ENCODE data around the gene ARHGAP19. TPM values are rescaled to one million over a fixed set of nuclear protein-coding genes. Genes with fewer than 3 reads are reported as not detected.

The ARHGAP19 gene
- total and polyA plus RNA-seq, 2 experiments from 2014 or later: 5.3 to 18.7 TPM

DNA sequence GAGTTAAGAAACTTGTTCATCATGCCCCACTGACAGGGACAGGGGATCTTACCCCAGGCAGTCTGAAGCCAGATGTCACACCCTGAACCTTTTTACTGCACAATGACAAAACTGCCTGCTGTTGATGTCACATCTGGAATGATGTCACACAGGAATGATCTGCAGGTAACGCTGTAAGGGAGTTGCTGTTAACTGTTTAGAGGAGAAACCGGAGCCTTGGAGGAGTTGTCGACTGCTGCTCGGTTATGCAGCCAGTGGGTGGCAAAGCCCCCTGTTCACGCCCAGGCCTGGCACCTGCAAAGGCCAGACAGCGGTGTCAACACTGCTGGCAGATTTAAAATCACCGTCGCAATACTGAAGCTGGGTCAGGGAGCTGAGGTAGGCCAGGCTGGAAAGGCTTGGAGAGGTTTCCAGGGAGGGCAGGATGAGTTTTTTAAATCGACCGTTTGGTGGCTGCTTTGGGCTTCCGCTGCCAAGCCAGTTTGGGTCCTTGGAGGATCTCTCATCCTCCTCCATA is 96.7 kb downstream of the ARHGAP19 start:
- H3K9me3 ChIP-seq (ENCODE audit: low read depth): no peaks in the 10 kb centered on the region
- no peak for DNase-seq (ENCODE audit: low read depth in 1 of 2, low spot score in 1 of 2)
- peaks cover 4% of the 10 kb centered on the region for H3K4me1 ChIP-seq (ENCODE audit: low read depth)
- no peaks in the 10 kb centered on the region for H3K36me3 ChIP-seq
- TF ChIP-seq, protein P1, sequence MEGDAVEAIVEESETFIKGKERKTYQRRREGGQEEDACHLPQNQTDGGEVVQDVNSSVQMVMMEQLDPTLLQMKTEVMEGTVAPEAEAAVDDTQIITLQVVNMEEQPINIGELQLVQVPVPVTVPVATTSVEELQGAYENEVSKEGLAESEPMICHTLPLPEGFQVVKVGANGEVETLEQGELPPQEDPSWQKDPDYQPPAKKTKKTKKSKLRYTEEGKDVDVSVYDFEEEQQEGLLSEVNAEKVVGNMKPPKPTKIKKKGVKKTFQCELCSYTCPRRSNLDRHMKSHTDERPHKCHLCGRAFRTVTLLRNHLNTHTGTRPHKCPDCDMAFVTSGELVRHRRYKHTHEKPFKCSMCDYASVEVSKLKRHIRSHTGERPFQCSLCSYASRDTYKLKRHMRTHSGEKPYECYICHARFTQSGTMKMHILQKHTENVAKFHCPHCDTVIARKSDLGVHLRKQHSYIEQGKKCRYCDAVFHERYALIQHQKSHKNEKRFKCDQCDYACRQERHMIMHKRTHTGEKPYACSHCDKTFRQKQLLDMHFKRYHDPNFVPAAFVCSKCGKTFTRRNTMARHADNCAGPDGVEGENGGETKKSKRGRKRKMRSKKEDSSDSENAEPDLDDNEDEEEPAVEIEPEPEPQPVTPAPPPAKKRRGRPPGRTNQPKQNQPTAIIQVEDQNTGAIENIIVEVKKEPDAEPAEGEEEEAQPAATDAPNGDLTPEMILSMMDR (IDR thresholded peaks at IDR 0.05; ENCODE audit: low read depth, low read length): no peak
- H3K27me3 ChIP-seq: peaks cover 49% of the 10 kb centered on the region
- peak overlapping the region; percentile 35 for H3K4me3 ChIP-seq
- H3K27ac ChIP-seq: no peak overlapping the region

DNA sequence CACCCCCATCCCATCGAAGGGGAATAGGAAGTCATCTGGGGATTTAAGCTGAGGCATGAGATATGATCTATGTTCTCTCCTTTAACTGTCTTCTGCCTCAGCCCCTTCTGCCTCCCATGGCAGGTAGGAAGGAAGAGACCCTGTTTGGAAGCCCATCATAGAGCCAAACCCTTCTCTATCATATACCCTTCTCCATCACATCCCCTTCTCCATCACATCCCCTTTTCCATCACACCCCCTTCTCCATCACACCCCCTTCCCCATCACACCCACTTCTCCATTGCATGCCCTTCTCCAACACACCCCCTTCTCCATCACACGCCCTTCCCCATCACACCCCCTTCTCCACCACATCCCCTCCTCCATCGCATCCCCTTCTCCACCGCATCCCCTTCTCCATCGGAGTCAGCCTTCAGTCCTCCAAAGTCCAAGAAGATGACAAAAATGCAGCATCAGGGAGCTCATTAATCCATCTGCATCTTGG is 99.4 kb downstream of the ARHGAP19 start:
- no peak for DNase-seq (ENCODE audit: low read depth in 1 of 2, low spot score in 1 of 2)
- Histone ChIP-seq H3K4me1 (ENCODE audit: low read depth) (peaks cover 13% of the 10 kb centered on the region), H3K27me3 (peaks cover 35% of the 10 kb centered on the region), H3K9me3 (ENCODE audit: low read depth) (no peaks in the 10 kb centered on the region), H3K36me3 (no peaks in the 10 kb centered on the region), H3K27ac (no peak overlapping the region), H3K4me3 (no peak overlapping the region)
- TF ChIP-seq, protein P1 (IDR thresholded peaks at IDR 0.05; ENCODE audit: low read depth, low read length): no peak

DNA sequence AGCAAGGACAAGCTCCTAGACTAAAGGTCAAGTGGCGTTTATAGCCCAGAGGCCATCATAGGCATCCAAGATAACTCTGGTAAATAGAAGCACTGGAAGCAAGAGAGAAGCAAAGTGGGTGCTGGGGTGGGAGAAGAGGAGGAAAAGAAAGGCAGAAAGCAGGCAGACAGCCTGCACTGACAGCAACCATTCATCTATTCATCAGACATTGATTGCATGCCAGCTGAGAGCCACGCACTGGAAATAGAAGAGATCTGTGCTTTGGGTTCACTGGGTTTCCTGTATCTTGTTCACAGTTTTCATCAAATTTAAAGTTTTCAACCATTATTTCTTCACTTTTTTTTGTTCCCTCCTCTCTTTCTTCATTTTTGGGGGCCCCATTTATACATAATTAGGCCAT is 102.0 kb downstream of the ARHGAP19 start:
- H3K9me3 ChIP-seq (ENCODE audit: low read depth): no peaks in the 10 kb centered on the region
- H3K4me3 ChIP-seq: no peak overlapping the region
- TF ChIP-seq, protein P1 (IDR thresholded peaks at IDR 0.05; ENCODE audit: low read depth, low read length): no peak
- H3K27me3 ChIP-seq: peaks cover 36% of the 10 kb centered on the region
- H3K36me3 ChIP-seq: no peaks in the 10 kb centered on the region
- H3K4me1 ChIP-seq (ENCODE audit: low read depth): peaks cover 11% of the 10 kb centered on the region
- no peak for DNase-seq (ENCODE audit: low read depth in 1 of 2, low spot score in 1 of 2)
- H3K27ac ChIP-seq: no peak overlapping the region

GRCh38 chr10:97188261-97188711 is 104.2 kb downstream of the ARHGAP19 start:
- no peak for DNase-seq (ENCODE audit: low read depth in 1 of 2, low spot score in 1 of 2)
- H3K27ac ChIP-seq: no peak overlapping the region
- peaks cover 51% of the 10 kb centered on the region for H3K27me3 ChIP-seq
- no peaks in the 10 kb centered on the region for H3K9me3 ChIP-seq (ENCODE audit: low read depth)
- TF ChIP-seq, protein P1 (IDR thresholded peaks at IDR 0.05; ENCODE audit: low read depth, low read length): no peak
- peaks cover 11% of the 10 kb centered on the region for H3K4me1 ChIP-seq (ENCODE audit: low read depth)
- no peaks in the 10 kb centered on the region for H3K36me3 ChIP-seq
- H3K4me3 ChIP-seq: no peak overlapping the region

DNA sequence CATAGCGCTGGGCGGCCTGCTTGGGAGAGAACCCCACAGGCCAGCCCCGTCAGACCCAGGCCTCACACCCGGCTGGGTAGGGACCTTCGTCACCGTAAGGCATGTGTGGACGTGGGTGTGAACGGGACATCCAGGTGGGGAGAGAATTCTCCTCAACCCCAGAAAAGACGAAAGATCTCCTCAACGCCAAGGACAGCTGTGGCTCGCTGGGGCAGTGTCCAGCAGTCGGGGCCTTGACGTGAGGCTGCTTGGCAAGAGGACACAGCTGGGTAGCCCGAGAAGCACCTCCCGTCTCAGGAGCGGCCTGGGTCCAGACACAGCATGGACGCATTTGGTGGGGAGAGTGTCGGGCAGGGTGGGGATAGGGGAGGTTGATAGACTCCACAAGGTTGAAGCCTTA is 105.5 kb downstream of the ARHGAP19 start:
- TF ChIP-seq, protein P1 (IDR thresholded peaks at IDR 0.05; ENCODE audit: low read depth, low read length): no peak

More for the DNA sequence above, 105.5 kb downstream of the ARHGAP19 start:
- Histone ChIP-seq H3K27ac (no peak overlapping the region), H3K36me3 (no peaks in the 10 kb centered on the region), H3K9me3 (ENCODE audit: low read depth) (no peaks in the 10 kb centered on the region), H3K27me3 (peaks cover 60% of the 10 kb centered on the region), H3K4me1 (ENCODE audit: low read depth) (peaks cover 11% of the 10 kb centered on the region), H3K4me3 (no peak overlapping the region)
- DNase-seq (ENCODE audit: low read depth in 1 of 2, low spot score in 1 of 2): no peak
